ENCODE measurements around the gene ERG.

DNA sequence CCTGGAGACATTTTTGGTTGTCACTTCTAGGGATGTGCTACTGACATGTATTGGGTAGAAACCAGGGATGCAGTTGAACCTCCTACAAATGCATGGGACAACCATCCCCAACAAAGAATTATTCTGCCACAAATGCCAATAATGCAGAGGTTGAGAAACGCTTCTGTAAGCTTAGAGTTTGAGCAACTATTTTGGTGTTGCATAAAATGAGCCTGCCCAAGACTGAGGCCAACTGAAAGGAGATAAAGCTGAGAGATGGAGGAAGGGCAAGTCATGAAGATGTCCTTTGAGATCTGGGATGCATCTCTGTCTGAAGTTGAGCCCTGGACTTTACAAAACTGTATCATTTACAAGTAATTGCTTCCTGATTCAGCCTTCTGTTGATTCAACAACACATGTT, 134.6 kb downstream of the ERG start:
- no peak for TF ChIP-seq CTCF (IDR thresholded peaks at IDR 0.05; ENCODE audit: low read depth, low read length)
- no peak for TF ChIP-seq POLR2A (IDR thresholded peaks at IDR 0.05; ENCODE audit: extremely low read depth, insufficient read length)
- TF ChIP-seq, protein P1, sequence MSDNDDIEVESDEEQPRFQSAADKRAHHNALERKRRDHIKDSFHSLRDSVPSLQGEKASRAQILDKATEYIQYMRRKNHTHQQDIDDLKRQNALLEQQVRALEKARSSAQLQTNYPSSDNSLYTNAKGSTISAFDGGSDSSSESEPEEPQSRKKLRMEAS (IDR thresholded peaks at IDR 0.05; ENCODE audit: low read depth, low read length) = no peak
- TF ChIP-seq MYC (IDR thresholded peaks at IDR 0.05; ENCODE audit: low read depth, low read length) = no peak
